SU-DHL-6 (cell line): ENCODE measurements around the gene PFKFB1.

ENCODE experiments used
- H2AFZ ChIP-seq: fragments of 200-600 bp; sonication (generic); 2 replicates; pipeline ENCODE4 v1.6.1; 2014; ENCODE audit warnings: low read depth, mild to moderate bottlenecking, moderate library complexity, mixed read lengths, antibody characterized with exemption, low read length; ENCODE audit not compliant: severe bottlenecking
- H3F3A ChIP-seq: fragments of 200-600 bp; shearing (Covaris generic); 2 replicates; pipeline ENCODE4 v1.6.0; 2016; ENCODE audit warnings: antibody characterized with exemption, mild to moderate bottlenecking; ENCODE audit not compliant: insufficient read depth
- H3K27ac ChIP-seq: fragments of 200-600 bp; sonication (generic); 2 replicates; pipeline ENCODE4 v1.5.1; 2016; ENCODE audit warnings: low read depth, mild to moderate bottlenecking, low read length, moderate library complexity, mixed read lengths
- H3K27me3 ChIP-seq: fragments of 200-600 bp; sonication (generic), shearing (Covaris generic); 2 replicates; pipeline ENCODE4 v1.6.0; 2014; ENCODE audit warnings: mild to moderate bottlenecking, low read length
- H3K36me3 ChIP-seq: fragments of 200-600 bp; sonication (generic); 2 replicates; pipeline ENCODE4 v1.6.1; 2014; ENCODE audit warnings: mild to moderate bottlenecking, low read length, mixed read lengths
- H3K4me2 ChIP-seq: fragments of 300-600, 200-600 bp; shearing (Covaris generic), sonication (generic); 2 replicates; pipeline ENCODE4 v1.6.0; 2014; ENCODE audit warnings: low read length, low read depth, mild to moderate bottlenecking; ENCODE audit not compliant: poor library complexity, severe bottlenecking
- H3K4me3 ChIP-seq: fragments of 200-600 bp; sonication (generic); 2 replicates; pipeline ENCODE4 v1.5.1; 2014; ENCODE audit warnings: antibody characterized with exemption, low read length, mild to moderate bottlenecking, mixed read lengths; ENCODE audit not compliant: insufficient read depth, poor library complexity, severe bottlenecking
- H3K79me2 ChIP-seq: fragments of 200-600 bp; sonication (generic); 2 replicates; pipeline ENCODE4 v1.6.1; 2014; ENCODE audit warnings: mild to moderate bottlenecking, low read length, moderate library complexity; ENCODE audit not compliant: insufficient read depth
- H3K9ac ChIP-seq: fragments of 200-600 bp; sonication (generic); 2 replicates; pipeline ENCODE4 v1.7.0; 2014; ENCODE audit warnings: mild to moderate bottlenecking, low read length
- H3K9me2 ChIP-seq: fragments of 200-600 bp; sonication (generic); replicated peaks from 2 replicates; pipeline ENCODE4 v1.6.1; 2014; ENCODE audit warnings: low read length; ENCODE audit not compliant: insufficient read depth
- H3K9me3 ChIP-seq: fragments of 200-600 bp; sonication (generic); 2 replicates; pipeline ENCODE4 v1.6.1; 2014; ENCODE audit warnings: low read length, mixed read lengths; ENCODE audit not compliant: insufficient read depth
- H4K20me1 ChIP-seq: fragments of 200-600 bp; sonication (generic); 2 replicates; pipeline ENCODE4 v1.6.1; 2014; ENCODE audit warnings: low read depth, mild to moderate bottlenecking, antibody characterized with exemption, low read length, moderate library complexity, mixed read lengths
- CTCF ChIP-seq: fragments of 200-600 bp; sonication (generic); IDR thresholded peaks from one replicate; pipeline ENCODE4 v1.5.1; 2017; ENCODE audit warnings: antibody characterized with exemption, mild to moderate bottlenecking, low read length, moderate library complexity; ENCODE audit not compliant: insufficient read depth, poor library complexity, severe bottlenecking
- EZH2phosphoT487 ChIP-seq: fragments of 200-600 bp; sonication (generic), shearing (Covaris generic); conservative IDR thresholded peaks from 2 replicates; pipeline ENCODE4 v1.6.1; 2018; ENCODE audit warnings: mild to moderate bottlenecking, antibody characterized with exemption, low read length, moderate library complexity, mixed read lengths

The PFKFB1 gene

GRCh38 chrX:55008571-55009358 lies 14.8 kb upstream of the PFKFB1 start:
- H3K9ac ChIP-seq: no peak overlapping the region
- no peaks in the 10 kb centered on the region for H3K9me3 ChIP-seq
- H4K20me1 ChIP-seq: no peaks in the 10 kb centered on the region
- no peaks in the 10 kb centered on the region for H3K27me3 ChIP-seq
- H3K79me2 ChIP-seq: no peaks in the 10 kb centered on the region
- no peak overlapping the region for H3K4me3 ChIP-seq
- H3K4me2 ChIP-seq: no peak overlapping the region
- H3F3A ChIP-seq: no peaks in the 10 kb centered on the region
- no peaks in the 10 kb centered on the region for H3K9me2 ChIP-seq
- H3K27ac ChIP-seq: no peak overlapping the region
- TF ChIP-seq EZH2phosphoT487 (no peak), CTCF (no peak)
- no peak overlapping the region for H2AFZ ChIP-seq
- no peaks in the 10 kb centered on the region for H3K36me3 ChIP-seq

- Histone ChIP-seq H3F3A (no peaks in the 10 kb centered on the region), H4K20me1 (no peaks in the 10 kb centered on the region), H3K9me2 (no peaks in the 10 kb centered on the region), H3K4me3 (no peak overlapping the region), H3K36me3 (no peaks in the 10 kb centered on the region), H3K9me3 (no peaks in the 10 kb centered on the region), H3K27me3 (no peaks in the 10 kb centered on the region), H2AFZ (no peak overlapping the region), H3K27ac (no peak overlapping the region), H3K4me2 (no peak overlapping the region), H3K9ac (no peak overlapping the region), H3K79me2 (no peaks in the 10 kb centered on the region)
- TF ChIP-seq CTCF (no peak), EZH2phosphoT487 (no peak)
Observed at GRCh38 chrX:55007656-55008055, 13.7 kb upstream of the PFKFB1 start.

GRCh38 chrX:55006827-55007621 lies 13.0 kb upstream of the PFKFB1 start:
- Histone ChIP-seq H3F3A (no peaks in the 10 kb centered on the region), H3K9ac (no peak overlapping the region), H2AFZ (no peak overlapping the region), H3K27me3 (no peaks in the 10 kb centered on the region), H3K36me3 (no peaks in the 10 kb centered on the region), H4K20me1 (no peaks in the 10 kb centered on the region), H3K9me2 (no peaks in the 10 kb centered on the region), H3K4me3 (no peak overlapping the region), H3K4me2 (no peak overlapping the region), H3K79me2 (no peaks in the 10 kb centered on the region), H3K27ac (no peak overlapping the region), H3K9me3 (no peaks in the 10 kb centered on the region)
- TF ChIP-seq CTCF: no peak
- TF ChIP-seq EZH2phosphoT487: no peak
